ENCODE results near the gene USP40.

The USP40 gene

DNA sequence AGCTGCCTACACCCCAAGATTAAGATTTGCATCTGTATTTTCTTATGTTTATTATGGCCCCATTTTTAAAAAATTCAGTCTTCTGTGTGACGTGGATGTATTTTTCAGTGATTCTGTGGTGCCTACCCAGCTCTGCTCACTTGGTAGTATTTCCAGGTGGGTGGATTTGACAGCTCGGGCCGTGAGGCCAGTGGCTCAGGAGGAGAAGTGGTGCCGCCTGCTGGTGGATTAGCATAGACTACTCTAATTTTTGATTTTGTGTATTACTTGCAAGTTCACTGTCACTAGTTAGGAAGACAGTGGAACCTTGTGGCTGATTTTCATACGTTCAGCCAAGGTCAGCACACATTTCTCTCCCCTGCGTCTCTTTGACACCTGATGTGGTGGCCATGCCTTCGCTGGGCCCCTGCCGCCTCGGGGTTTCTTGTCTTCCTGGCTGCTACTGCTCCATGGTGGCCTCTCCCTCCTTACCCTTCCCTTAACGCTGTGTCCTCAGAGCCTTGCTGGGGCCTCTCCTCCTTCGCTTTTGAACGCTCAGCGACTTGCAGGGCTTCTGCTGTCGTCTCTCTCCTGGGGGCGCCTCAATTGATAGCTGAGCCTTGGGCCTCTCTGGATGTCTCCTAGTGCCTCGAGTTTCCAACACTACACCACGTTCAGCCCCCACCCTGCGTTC lies 122.9 kb downstream of the USP40 start:
- TF ChIP-seq, protein P1, sequence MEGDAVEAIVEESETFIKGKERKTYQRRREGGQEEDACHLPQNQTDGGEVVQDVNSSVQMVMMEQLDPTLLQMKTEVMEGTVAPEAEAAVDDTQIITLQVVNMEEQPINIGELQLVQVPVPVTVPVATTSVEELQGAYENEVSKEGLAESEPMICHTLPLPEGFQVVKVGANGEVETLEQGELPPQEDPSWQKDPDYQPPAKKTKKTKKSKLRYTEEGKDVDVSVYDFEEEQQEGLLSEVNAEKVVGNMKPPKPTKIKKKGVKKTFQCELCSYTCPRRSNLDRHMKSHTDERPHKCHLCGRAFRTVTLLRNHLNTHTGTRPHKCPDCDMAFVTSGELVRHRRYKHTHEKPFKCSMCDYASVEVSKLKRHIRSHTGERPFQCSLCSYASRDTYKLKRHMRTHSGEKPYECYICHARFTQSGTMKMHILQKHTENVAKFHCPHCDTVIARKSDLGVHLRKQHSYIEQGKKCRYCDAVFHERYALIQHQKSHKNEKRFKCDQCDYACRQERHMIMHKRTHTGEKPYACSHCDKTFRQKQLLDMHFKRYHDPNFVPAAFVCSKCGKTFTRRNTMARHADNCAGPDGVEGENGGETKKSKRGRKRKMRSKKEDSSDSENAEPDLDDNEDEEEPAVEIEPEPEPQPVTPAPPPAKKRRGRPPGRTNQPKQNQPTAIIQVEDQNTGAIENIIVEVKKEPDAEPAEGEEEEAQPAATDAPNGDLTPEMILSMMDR (IDR thresholded peaks at IDR 0.05): peak; percentile 73
- Histone ChIP-seq H3K4me3 (no peak overlapping the region), H3K27ac (no peak overlapping the region)
- peak; percentile 87 for DNase-seq (ENCODE audit: low spot score)

DNA sequence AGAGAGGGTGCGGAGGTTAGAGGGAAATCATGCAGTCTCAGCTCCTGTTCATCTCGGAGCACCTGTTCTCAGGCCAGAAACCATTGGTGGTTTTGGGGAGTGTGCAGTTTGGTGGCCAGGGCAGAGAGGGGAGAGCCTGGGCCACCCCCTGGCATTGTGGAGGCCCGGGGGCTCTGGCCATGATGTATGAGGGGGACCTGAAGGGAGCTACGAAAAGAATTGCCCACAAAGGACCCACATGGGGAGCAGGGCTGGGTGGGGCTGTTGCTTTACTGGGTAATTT lies 124.6 kb downstream of the USP40 start:
- TF ChIP-seq, protein P1 (IDR thresholded peaks at IDR 0.05): no peak
- H3K4me3 ChIP-seq: no peak overlapping the region
- H3K27ac ChIP-seq: no peak overlapping the region
- DNase-seq (ENCODE audit: low spot score): peak; percentile 63

DNA sequence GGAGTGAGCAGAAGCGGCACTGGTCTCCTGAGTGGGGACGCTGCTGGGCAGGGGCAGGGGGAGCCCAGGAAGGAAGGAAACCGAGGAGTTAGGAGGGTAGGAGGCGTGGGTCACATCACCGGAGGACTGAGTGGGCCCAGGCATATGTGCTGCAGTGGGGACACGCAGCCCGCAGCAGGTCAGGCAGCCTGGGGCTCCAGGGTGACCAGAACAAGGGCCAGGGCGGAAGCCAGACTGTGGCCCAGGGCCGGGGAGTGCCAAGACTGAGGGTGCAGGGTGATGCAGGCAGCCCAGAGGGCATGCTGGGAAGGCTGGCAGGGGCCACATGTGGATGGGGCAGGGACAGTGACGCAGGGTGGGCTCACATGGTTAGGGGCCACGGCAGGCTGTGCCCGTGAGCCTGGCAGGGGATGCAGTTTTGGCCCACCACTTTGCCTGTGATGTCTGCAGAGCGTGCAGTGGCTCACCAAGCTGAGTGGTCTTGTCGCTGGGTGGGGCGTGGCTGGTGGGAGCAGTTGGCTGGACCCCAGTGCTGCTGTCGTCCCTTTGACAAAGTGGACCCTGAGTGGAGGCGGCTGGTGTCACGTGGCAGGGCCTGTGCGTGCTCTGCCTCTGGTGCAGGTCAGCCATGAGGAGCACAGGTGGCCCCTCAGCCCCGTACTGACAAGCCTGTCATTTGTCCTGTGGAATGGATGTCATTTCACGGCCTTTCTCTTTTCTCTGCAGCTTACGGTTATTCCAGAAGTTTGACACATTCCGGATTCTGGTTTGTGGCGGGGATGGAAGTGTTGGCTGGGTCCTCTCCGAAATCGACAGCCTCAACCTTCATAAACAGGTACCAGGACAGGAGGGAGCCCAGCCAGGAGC lies 125.2 kb downstream of the USP40 start:
- TF ChIP-seq, protein P1 (IDR thresholded peaks at IDR 0.05): no peak
- no peak for DNase-seq (ENCODE audit: low spot score)
- no peak overlapping the region for H3K4me3 ChIP-seq
- no peak overlapping the region for H3K27ac ChIP-seq

DNA sequence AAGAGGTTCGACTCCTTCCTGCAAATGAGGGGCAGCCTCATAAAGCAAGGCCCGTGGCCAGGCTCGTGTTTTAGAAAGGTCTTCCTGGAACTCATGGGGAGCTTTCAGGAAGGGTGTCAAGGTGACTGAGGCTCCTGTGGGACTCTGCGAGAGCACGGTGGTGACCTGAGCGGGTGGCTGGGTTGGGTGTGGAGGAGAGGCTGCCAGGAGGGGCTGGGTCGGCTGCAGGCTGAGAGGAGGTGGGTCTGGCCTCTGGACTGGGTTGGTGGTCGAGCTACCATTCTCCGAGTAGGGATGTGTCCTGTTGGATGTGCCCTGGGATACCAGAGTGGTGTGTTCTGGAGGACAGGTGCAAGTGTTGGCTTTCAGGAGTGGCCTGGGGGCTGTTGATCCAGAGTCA lies 125.9 kb downstream of the USP40 start:
- no peak overlapping the region for H3K27ac ChIP-seq
- H3K4me3 ChIP-seq: no peak overlapping the region
- TF ChIP-seq, protein P1 (IDR thresholded peaks at IDR 0.05): no peak
- DNase-seq (ENCODE audit: low spot score): no peak

DNA sequence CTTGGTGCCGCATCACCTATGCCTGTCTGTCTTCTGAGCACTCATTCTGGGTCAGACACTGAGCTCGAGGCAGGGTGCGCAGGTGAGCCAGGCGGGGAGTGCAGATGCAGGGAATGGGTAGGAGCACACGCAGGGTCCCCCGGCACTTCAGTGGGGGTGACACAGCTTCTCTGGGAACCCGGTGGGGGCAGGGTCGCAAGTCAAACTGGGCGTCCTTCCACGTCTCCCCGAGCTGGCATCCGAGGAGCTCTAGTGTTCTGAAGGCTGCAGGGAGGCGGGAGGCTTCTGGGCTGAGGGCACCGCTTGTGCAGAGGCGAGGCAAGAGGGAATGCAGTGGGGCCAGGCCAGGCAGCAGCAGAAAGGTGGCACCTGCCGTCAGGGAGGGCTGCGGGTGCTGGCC lies 126.3 kb downstream of the USP40 start:
- no peak overlapping the region for H3K27ac ChIP-seq
- TF ChIP-seq, protein P1 (IDR thresholded peaks at IDR 0.05): no peak
- no peak for DNase-seq (ENCODE audit: low spot score)
- no peak overlapping the region for H3K4me3 ChIP-seq

- no peak overlapping the region for H3K4me3 ChIP-seq
- TF ChIP-seq, protein P1 (IDR thresholded peaks at IDR 0.05): no peak
- no peak for DNase-seq (ENCODE audit: low spot score)
- H3K27ac ChIP-seq: no peak overlapping the region
Observed at GRCh38 chr2:233439191-233439590, 127.4 kb downstream of the USP40 start.

All from coronary artery (tissue), 2 donors.